RKO (cell line): ENCODE data around the gene DNAJB9.
"Not testable (repeated sequence)": the region's sequence is repeated elsewhere in the genome, so short reads cannot be mapped to it uniquely, and the experiment has no call there.

Experiments used
- DNase-seq: peaks from one replicate; pipeline ENCODE4 v3.0.0-alpha.2; 2016; ENCODE audit warnings: low spot score

Gene DNAJB9

DNA sequence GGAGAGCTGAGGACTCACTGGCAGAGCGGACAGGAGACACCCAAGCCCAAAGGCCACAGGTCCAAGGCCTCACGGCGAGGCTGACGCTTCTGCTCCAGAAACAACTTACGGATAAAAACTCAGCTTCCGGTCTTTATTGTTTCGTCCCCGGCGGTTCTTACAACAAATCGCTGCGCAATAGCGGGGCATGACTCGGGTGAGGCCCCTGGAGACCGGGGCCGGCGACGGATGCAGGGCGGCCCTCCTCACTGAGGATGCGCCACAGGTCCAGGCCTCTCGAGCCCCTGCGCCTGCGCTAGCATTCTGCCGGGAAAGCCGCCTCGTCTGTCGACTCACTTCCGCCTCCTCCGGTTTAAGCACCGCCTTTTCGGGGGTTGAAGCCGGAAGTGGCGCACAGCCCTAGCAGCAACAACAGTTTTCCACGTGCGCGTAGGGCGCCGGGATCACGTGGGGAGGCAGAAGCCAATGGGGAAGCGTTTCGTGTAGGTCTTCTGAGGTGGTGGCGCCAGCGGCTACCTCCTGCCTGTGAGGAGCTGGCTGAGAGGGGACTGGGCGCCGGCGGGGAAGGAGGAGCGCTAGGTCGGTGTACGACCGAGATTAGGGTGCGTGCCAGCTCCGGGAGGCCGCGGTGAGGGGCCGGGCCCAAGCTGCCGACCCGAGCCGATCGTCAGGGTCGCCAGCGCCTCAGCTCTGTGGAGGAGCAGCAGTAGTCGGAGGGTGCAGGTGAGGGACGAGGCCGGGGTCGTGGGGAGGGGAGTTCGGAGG, at the start of gene DNAJB9, which contains the start of gene THAP5:
DNAJB9 (plus strand) TSS at position 494 of the 765 bp plus-strand sequence. CDS start 1,853 bp downstream, outside the sequence.
THAP5 (minus strand) TSS at position 326 of the 765 bp plus-strand sequence; CDS start at position 189, 137 bp downstream.
- DNase-seq, result peak; percentile 100

DNA sequence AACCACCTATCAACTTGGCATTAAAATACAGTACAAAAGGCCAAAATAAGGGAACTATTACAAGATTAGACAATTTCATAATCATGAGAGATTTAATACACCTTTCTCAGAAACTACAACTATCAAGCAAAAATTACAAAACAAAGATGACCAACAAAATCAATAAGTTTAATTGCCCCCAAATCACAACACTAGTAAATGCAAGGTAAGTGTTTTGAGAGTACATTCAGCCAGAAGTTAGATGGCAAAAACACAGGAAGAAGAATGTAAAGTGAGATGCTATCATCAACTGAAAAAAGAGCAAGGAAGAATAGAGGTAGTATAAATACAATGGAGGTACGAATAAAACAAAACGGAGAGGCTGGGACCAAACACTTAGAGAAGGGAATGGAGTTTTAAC, 46.9 kb upstream of the DNAJB9 start:
- DNase-seq, result no peak

DNA sequence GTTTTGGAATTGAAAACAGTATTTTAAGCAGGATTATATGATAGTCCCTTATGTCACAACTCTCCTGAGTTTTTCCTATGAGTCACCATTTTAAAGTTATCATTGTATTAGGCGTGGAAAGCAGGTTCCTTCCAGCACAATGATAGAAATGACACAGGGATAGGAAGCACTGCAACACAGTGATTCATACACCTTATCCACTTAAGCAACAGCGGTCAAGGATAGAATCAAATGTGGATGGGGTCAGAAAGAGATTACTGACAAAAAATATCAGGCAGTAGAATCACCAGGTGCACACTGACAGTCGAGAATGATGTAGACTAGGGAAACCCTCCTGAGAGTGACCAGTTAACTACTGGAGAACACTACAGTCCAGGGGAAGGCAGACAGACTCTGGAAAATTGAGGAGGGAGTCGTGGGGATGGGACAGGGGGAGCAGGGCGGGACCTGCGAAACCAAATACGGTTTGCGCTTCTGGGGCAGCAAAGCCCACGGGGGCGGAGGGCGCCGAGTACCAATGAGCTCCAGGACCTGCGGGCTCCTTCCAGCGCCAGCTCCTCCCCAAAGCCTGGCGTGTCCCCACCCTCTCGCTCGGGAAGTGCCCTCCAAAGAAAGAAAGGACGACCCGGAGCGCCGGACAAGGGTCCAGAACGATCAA, 44.2 kb upstream of the DNAJB9 start:
- peak; percentile 94 for DNase-seq

DNA sequence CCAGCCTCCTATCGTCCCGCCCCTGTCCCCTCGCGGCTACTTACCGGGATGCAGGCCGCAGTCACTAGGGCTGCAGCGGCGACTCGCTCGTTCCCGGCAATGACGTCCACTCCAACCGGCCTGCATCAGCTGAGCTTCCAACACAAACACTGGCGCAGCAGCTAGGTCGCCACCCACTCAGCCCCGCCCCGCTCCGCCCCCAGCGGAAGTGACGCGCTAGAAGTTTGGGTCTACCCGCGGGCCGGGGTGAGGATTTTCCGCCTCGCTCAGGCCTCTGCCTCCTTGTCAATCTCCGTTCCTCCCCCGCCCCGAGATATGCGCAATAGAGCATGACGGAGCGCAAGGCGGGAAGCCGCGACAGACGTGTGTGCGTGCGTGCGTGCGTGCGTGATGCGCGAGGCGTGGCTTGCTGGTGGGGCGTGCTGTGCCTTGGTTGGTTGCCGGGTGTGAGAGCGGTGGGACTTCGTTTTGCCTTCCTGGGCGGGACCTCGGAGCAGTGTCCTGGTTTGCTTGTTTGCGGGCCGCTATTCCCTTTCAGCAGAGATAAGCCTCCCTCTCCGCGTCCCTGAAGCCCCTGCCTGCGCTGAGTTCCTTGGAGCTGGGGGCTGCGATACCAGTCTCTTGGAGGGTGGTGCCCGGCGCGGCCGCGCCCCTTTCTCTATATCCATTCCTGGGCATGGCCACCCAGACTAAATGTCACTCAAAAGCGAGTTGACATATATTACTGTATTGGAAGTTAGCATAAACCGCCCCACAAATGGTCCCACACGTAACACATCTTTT, 43.5 kb upstream of the DNAJB9 start, which contains the start of gene PNPLA8:
PNPLA8 (minus strand) TSS at position 151 of the 783 bp plus-strand sequence. CDS start 10,644 bp downstream, outside the sequence.
- peak; percentile 100 for DNase-seq

DNA sequence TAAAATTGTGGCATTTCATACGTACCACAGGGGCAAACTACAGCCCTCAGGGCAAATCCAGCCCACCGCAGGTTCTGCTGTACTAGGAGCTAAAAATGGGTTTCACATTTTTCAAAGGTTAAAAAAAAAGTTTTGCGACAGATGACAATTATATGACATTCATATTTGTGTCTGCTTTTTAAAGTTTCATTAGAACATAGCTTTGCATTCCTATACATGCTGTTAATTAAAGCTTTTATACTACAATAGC, 43.0 kb upstream of the DNAJB9 start:
- DNase-seq, result no peak

DNA sequence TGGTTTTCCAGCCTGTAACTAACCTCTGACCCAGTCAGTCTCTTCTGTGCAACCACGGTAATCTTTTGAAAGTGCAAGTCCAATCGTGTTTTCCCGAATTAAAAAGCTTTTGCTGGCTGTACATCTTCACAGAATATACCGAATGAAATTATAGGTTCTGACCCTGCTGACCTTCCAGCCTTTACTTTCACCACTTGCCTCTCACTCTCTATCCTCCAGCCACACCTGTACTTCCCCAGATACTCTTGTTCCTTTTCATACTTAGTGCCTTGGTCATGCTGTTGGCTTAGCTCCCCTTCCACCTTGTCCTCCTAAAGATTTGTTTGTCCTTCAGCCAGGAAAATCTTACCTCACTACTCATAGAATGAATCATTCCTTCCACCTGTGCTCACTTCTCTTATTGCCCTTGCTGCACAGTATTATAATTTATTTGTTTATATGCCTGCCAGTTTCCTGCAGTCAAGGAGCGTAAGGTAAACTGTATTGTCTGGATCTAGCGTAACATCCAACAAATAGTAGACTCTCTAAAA, 41.4 kb upstream of the DNAJB9 start:
- DNase-seq, result no peak

DNA sequence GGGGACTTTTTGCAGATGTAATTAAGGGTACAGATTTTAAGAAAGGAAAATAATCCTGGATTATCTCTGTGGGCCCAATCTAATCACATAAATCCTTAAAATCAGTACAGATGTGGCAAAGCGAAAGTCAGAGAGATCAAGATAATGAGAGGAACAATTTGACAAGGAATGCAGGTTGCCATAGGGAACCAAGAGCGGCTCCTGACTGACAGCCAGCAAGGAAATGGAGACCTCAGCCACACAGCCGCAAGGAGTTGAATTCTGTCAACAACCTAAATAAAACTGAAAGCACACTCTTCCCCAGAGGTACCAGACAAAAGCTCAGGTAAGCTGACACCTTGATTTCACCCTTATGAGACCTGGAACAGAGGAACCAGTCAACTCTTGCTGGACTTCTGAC, 40.3 kb upstream of the DNAJB9 start:
- DNase-seq, result no peak

DNA sequence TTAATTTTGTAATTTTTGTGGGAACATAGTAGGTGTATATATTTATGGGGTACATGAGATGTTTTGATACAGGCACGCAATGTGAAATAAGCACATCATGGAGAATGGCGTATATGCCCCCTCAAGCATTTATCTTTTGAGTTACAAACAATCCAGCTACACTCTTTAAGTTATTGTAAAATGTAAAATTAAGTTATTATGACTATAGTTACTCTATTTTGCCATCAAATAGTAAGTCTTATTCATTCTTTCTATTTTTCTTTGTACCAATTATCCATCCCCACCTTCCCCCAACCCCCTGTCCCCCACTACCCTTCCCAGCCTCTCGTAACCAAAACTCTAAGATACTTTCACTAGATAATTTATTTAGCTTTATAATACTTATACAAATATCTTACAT, 36.0 kb upstream of the DNAJB9 start:
- no peak for DNase-seq

DNA sequence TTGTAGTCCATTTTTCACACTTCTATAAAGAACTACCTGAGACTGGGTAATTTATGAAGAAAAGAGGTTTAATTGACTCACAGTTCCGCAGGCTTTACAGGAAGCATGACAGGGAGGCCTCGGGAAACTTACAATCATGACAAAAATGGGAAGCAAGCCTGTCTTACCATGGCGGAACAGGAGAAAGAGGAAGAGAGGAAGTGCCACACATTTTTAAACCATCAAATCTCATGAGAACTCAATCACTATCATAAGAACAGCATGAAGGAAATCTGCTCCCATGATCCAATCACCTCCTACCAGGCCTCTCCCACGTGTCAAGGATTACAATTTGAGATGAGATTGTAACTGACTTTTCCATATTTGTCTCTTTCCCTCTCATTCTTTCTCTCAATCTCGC, 34.4 kb upstream of the DNAJB9 start:
- no peak for DNase-seq

DNA sequence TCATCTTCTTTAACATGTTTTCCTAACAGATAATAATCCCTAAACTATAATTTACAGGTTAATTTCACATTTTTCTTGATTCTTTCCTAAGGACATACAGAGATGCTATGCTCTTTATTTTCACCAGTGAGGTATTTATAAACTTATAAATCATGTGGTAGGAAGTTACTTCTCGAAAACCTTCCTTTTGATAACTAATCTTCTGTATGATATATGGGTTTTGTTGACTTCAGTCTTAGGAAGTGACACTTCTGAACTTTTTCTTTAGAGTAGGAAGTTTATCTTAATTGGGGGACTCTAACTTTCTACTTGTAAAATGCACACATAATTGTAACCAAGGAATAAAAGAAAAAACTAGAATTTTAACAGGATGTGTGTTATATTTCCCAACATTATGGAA, 33.9 kb upstream of the DNAJB9 start:
- DNase-seq, result no peak

DNA sequence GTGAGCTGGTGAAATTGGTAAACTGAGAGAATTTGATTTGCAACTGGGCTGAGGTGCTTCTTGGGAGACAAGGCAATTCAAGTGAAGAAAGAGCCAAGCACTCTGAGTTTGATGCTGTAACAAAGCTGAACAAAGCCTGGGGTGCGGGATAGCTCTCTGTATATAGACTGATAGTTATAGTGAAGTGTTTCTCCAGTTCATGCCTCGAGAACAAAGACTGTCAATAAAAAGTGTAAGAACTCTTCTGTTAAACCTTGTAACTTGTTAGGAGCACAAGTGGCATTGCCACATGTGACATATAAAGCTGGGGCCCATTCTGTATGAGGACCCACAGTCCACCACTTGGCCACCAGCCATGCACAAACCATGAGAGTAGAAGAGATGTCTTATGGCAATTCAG, 32.4 kb upstream of the DNAJB9 start:
- DNase-seq, result no peak

DNA sequence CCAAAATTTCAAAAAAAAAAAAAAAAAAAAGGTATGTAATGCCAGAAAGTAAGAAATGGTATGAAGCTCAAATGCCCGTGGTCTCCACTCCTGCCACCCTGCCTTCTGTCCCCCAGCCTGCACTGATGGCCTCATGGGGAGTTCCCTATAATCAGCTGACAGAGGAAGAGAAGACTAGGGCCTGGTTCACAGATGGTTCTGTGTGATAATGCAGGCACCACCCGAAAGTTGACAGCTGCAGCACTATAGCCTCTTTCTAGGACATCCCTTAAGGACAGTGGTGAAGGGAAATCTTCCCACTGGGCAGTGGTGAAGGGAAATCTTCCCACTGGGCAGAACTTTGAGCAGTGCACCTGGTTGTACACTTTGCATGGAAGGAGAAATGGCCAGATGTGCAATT, 31.4 kb upstream of the DNAJB9 start:
- not testable (repeated sequence) for DNase-seq

DNA sequence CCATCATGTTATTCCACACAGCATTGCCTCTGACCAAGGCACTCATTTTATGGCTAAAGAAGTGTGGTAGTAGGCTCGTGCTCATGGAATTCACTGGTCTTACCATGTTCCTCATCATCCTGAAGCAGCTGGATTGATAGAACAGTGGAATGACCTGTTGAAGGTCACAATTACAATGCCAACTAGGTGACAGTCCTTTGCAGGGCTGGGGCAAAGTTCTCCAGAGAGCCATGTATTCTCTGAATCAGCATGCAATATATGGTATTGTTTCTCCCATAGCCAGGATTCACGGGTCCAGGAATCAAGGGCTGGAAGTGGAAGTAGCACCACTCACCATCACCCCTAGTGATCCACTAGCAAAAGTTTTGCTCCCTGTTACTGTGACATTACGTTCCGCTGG, 31.0 kb upstream of the DNAJB9 start:
- DNase-seq, result not testable (repeated sequence)

DNA sequence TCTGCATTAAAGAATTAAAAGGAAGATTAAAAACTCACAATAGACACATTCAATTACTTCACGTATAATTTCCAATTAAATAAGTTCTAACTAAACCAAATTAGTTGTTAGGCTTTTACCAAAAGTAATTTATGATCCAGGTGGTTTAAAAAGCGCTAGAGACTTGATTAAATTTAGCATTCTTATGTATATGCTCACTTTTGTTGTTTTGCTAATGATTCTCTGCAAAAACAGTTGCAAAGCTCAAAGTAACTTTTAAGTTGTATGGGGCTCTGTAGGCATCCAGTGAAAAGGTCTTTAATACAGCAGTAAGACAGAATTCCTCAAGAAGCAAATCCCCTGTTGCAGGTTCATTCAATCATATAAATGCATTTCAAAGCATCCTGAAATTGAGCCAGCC, 28.2 kb upstream of the DNAJB9 start:
- no peak for DNase-seq

DNA sequence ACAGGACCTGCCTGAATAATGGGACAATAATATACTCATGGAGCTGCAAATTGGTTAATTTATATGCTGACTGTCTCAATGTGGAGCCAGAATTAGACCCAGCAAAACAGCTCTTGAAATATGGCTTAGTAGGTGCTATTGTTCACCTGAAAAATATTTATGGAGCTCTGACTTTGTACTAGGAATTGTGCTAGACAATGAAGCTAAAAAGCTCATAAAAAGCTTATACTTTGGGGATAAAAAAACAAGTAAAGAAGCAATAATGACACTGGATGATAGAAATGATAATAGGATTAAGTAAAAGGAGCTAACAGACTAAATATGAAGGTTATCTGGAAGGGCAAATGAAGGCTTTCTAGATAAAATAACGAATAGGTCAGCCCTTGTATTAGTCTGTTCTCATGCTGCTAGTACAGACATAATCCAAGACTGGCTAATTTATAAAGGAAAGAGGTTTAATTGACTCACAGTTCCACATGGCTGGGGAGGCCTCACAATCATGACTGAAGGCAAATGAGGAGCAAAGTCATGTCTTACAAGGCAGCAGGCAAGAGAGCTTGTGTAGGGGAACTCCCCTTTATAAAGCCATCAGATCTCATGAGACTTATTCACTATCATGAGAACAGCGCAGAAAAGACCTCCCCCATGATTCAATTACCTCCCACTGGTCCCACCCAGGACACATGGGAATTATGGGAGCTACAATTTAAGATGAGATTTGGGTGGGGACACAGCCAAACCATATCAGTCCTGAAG, 21.4 kb upstream of the DNAJB9 start:
- not testable (repeated sequence) for DNase-seq

DNA sequence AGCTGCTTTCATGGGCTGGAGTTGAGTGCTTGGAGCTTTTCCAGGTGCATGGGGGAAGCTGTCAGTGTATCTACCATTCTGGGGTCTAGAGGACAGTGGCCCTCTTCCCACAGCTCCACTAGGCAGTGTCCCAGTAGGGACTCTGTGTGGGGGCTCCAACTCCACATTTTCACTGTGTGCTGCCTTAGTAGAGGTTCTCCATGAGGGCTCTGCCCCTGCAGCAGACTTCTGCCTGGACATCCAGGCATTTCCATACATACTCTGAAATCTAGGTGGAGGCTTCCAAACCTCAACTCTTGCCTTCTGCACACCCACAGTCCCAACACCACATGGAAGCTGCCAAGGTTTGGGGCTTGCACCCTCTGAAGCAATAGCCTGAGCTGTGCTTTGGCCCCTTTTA, 13.0 kb upstream of the DNAJB9 start:
- not testable (repeated sequence) for DNase-seq

DNA sequence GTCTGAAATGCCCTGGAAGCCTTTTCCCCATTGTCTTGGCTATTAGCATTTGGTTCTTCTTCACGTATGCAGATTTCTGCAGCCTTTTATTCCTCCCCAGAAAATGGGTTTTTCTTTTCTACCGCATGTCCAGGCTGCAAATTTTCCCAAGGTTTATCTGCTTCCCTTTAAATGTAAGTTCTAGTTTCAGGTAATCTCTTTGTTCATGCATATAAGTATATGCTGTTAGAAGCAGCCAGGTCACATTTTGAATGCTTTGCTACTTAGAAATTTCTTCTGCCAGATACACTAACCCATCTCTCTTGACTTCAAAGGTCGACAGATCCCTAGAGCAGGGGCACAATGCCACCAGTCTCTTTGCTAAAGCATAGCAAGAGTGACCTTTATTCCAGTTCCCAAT, 12.5 kb upstream of the DNAJB9 start:
- no peak for DNase-seq

DNA sequence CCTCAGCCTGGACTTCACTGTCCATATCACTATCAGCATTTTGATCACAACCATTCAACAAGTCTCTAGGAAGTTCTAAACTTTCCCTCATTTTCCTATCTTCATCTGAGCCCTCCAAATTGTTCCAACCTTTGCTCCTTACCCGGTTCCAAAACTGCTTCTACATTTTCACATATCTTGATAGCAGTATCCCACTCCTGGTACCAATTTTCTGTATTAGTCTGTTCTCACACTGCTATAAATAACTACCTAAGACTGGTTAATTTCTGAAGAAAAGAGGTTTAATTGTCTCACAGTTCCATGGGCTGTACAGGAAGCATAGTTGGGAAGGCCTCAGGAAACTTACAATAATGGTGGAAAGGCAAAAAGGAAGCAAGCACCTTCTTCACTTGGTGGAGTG, 12.1 kb upstream of the DNAJB9 start:
- no peak for DNase-seq

DNA sequence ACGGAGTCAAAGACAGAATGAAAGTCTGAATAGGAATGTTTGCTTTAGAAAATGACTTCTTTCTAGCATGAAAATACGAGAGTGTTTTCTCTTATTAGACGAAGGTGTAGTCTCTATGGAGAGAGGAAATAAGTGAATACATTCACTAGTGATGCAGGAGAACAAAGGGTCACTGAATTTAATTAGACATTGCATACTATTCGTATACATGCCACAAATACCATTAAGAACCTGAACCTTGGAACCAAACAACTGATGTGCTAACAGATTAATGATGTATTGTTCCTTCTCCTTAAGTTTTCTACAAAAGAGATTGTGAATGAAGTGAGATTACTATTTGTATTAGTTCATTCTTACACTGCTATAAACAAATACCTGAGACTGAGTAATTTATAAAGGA, 10.4 kb upstream of the DNAJB9 start:
- no peak for DNase-seq

DNA sequence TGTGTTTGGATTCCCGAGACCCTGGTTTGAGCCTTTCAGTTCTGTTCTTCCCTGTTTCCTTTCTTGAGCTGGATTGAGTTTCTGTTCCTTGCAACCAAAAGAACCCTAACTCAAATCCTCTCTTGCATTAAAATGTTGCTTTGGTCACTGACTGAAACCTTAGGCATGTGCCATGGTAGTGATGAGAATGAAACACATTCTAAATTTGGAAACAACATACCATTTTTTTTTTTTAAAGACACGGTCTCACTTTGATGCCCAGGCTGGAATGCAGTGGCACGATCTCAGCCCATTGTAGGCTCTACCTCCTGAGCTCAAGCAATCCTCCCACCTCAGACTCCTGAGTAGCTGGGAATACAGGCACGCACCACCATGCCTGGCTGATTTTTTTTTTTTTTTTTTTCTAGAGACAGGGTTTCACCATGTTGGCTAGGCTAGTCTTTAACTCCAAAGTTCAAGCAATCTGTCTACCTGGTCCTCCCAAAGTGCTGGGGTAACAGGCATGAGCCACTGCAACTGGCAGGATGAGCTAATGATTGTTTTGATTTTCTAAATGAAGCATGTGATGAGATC, 8.5 kb upstream of the DNAJB9 start:
- DNase-seq, result no peak

DNA sequence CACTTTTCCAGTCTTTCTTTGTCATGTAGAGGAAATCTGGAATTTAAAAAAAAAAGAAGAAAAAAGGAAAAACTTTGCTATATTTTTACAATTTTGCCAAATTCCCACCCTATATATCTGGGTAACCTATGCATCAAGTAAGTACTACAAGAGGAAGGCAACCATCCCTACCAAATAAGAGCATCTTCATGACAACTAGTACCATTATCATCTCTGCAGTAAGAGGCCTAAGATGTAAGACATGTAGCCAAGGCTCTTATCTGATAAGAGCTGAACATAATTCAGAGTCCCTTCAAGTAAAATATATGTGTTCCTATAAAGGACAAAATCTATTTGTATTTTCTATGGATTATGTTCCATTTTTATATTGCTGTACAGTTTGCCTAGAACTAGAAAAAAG, 3.7 kb upstream of the DNAJB9 start:
- DNase-seq, result no peak
